Activated CD8-positive, alpha-beta memory T cell treated with anti-CD3 and anti-CD28 coated beads, Interleukin-2, amount 10 ng/mL, durations not matched to agents 7 days and 5 days (primary cell): Measurements from ENCODE around the gene RCL1. TPM values are rescaled to one million over a fixed set of nuclear protein-coding genes. Genes with fewer than 3 reads are reported as not detected.

Experiments
- ATAC-seq: fragments of 150-1000 bp; cut with Tn5 transposase; one replicate; pipeline ENCODE4 v1.10.0; 2021; ENCODE audit warnings: moderate library complexity
- CTCF ChIA-PET: fragments of 350-600 bp; sonication (Branson Sonifier 250); formaldehyde crosslinking; loops from one replicate; lab custom pipeline; 2021; ENCODE audit warnings: antibody characterized with exemption; lab: Charles Lee
- DNase-seq: peaks from one replicate; pipeline ENCODE4 v3.0.0-alpha.2; 2020
- H3K27ac Mint-ChIP-seq: one replicate; pipeline ENCODE4 v1.8.0; 2021; ENCODE audit warnings: mild to moderate bottlenecking, mixed read lengths
- H3K27me3 Mint-ChIP-seq: one replicate; pipeline ENCODE4 v1.8.0; 2021; ENCODE audit warnings: mixed read lengths
- H3K36me3 Mint-ChIP-seq: one replicate; pipeline ENCODE4 v1.8.0; 2021; ENCODE audit warnings: mild to moderate bottlenecking, mixed read lengths
- H3K4me1 Mint-ChIP-seq: one replicate; pipeline ENCODE4 v1.8.0; 2021; ENCODE audit warnings: mixed read lengths
- H3K4me3 Mint-ChIP-seq: one replicate; pipeline ENCODE4 v1.8.0; 2021; ENCODE audit warnings: mild to moderate bottlenecking, moderate library complexity, mixed read lengths
- H3K9me3 Mint-ChIP-seq: one replicate; pipeline ENCODE4 v1.8.0; 2022; ENCODE audit warnings: low read depth, mixed read lengths
- total RNA-seq, 2 experiments: library from RNA; stranded (reverse); gene quantifications; one replicate each; pipeline ENCODE4 v1.2.3, GENCODE V29; 2021

The RCL1 gene
- total RNA-seq, 2 experiments from 2014 or later, result 14.3 to 20.2 TPM

GRCh38 chr9:4803670-4804530, 11.2 kb downstream of the RCL1 start:
- no peak overlapping the region for H3K27ac Mint-ChIP-seq
- peaks cover 20% of the 10 kb centered on the region for H3K9me3 Mint-ChIP-seq
- H3K4me1 Mint-ChIP-seq, result peaks cover 10% of the 10 kb centered on the region
- DNase-seq, result no peak
- CTCF ChIA-PET, result no interaction called here
- no peak overlapping the region for H3K4me3 Mint-ChIP-seq
- no peaks in the 10 kb centered on the region for H3K27me3 Mint-ChIP-seq
- peaks cover 43% of the 10 kb centered on the region for H3K36me3 Mint-ChIP-seq
- no peak for ATAC-seq

GRCh38 chr9:4804531-4805016, 11.8 kb downstream of the RCL1 start:
- DNase-seq, result no peak
- CTCF ChIA-PET, result interaction anchor here (0.7 kb wide), 1 partner anchor 45 kb away, joined by 3 read pairs; no protein-coding TSS in a partner anchor
- Mint-ChIP-seq H3K4me1 (peaks cover 8% of the 10 kb centered on the region), H3K36me3 (peaks cover 45% of the 10 kb centered on the region), H3K4me3 (no peak overlapping the region), H3K9me3 (peaks cover 20% of the 10 kb centered on the region), H3K27me3 (no peaks in the 10 kb centered on the region), H3K27ac (no peak overlapping the region)
- no peak for ATAC-seq

GRCh38 chr9:4805191-4805918, 12.6 kb downstream of the RCL1 start:
- ATAC-seq, result no peak
- CTCF ChIA-PET, result interaction anchor here (0.7 kb wide), 1 partner anchor 45 kb away, joined by 3 read pairs; no protein-coding TSS in a partner anchor
- no peak overlapping the region for H3K27ac Mint-ChIP-seq

GRCh38 chr9:4810565-4810964, 17.8 kb downstream of the RCL1 start:
- ATAC-seq (no peak), DNase-seq (no peak)
- CTCF ChIA-PET, result no interaction called here
- Mint-ChIP-seq H3K27ac (no peak overlapping the region), H3K4me3 (no peak overlapping the region), H3K4me1 (peaks cover 23% of the 10 kb centered on the region), H3K9me3 (peaks cover 23% of the 10 kb centered on the region), H3K27me3 (no peaks in the 10 kb centered on the region), H3K36me3 (peaks cover 53% of the 10 kb centered on the region)

More at GRCh38 chr9:4805191-4805918, 12.6 kb downstream of the RCL1 start:
- Mint-ChIP-seq H3K27me3 (no peaks in the 10 kb centered on the region), H3K36me3 (peaks cover 47% of the 10 kb centered on the region), H3K4me1 (peaks cover 6% of the 10 kb centered on the region), H3K9me3 (peaks cover 22% of the 10 kb centered on the region), H3K4me3 (no peak overlapping the region)
- no peak for DNase-seq

GRCh38 chr9:4811824-4812223, 19.1 kb downstream of the RCL1 start:
- ATAC-seq (no peak), DNase-seq (no peak)
- no peak overlapping the region for H3K4me3 Mint-ChIP-seq
- H3K27me3 Mint-ChIP-seq, result no peaks in the 10 kb centered on the region
- H3K4me1 Mint-ChIP-seq, result peaks cover 29% of the 10 kb centered on the region
- CTCF ChIA-PET, result no interaction called here
- H3K9me3 Mint-ChIP-seq, result peaks cover 16% of the 10 kb centered on the region
- peaks cover 42% of the 10 kb centered on the region for H3K36me3 Mint-ChIP-seq
- no peak overlapping the region for H3K27ac Mint-ChIP-seq

GRCh38 chr9:4812858-4813257, 20.1 kb downstream of the RCL1 start:
- H3K36me3 Mint-ChIP-seq, result peaks cover 35% of the 10 kb centered on the region
- no peak overlapping the region for H3K27ac Mint-ChIP-seq
- H3K9me3 Mint-ChIP-seq, result peaks cover 10% of the 10 kb centered on the region
- no peak for ATAC-seq
- DNase-seq, result no peak
- no peaks in the 10 kb centered on the region for H3K27me3 Mint-ChIP-seq
- H3K4me1 Mint-ChIP-seq, result peaks cover 29% of the 10 kb centered on the region
- H3K4me3 Mint-ChIP-seq, result no peak overlapping the region
- CTCF ChIA-PET, result no interaction called here

- peaks cover 25% of the 10 kb centered on the region for H3K36me3 Mint-ChIP-seq
- no peaks in the 10 kb centered on the region for H3K27me3 Mint-ChIP-seq
- no peak overlapping the region for H3K4me3 Mint-ChIP-seq
- ATAC-seq (no peak), DNase-seq (no peak)
- CTCF ChIA-PET, result interaction anchor here (0.7 to 1.2 kb wide), 3 partner anchors 16 to 173 kb away, joined by 3 read pairs; no protein-coding TSS in a partner anchor
- H3K4me1 Mint-ChIP-seq, result peaks cover 23% of the 10 kb centered on the region
- peaks cover 8% of the 10 kb centered on the region for H3K9me3 Mint-ChIP-seq
- peak overlapping the region; percentile 75 for H3K27ac Mint-ChIP-seq
These were observed 22.2 kb downstream of the RCL1 start for GRCh38 chr9:4814913-4815312.

GRCh38 chr9:4815381-4815956, 22.7 kb downstream of the RCL1 start:
- Mint-ChIP-seq H3K9me3 (peaks cover 5% of the 10 kb centered on the region), H3K27ac (peak overlapping the region; percentile 75), H3K36me3 (peaks cover 21% of the 10 kb centered on the region), H3K4me3 (no peak overlapping the region), H3K4me1 (peaks cover 23% of the 10 kb centered on the region), H3K27me3 (no peaks in the 10 kb centered on the region)
- no peak for ATAC-seq
- CTCF ChIA-PET, result interaction anchor here (0.7 to 1.2 kb wide), 3 partner anchors 16 to 173 kb away, joined by 3 read pairs; no protein-coding TSS in a partner anchor
- no peak for DNase-seq

- ATAC-seq (no peak), DNase-seq (no peak)
- H3K9me3 Mint-ChIP-seq, result no peaks in the 10 kb centered on the region
- H3K36me3 Mint-ChIP-seq, result peaks cover 6% of the 10 kb centered on the region
- H3K27ac Mint-ChIP-seq, result no peak overlapping the region
- no peak overlapping the region for H3K4me3 Mint-ChIP-seq
- CTCF ChIA-PET, result no interaction called here
- H3K4me1 Mint-ChIP-seq, result peaks cover 20% of the 10 kb centered on the region
- H3K27me3 Mint-ChIP-seq, result no peaks in the 10 kb centered on the region
These were observed 27.4 kb downstream of the RCL1 start for GRCh38 chr9:4820168-4820567.

GRCh38 chr9:4821133-4821532, 28.4 kb downstream of the RCL1 start:
- H3K9me3 Mint-ChIP-seq, result no peaks in the 10 kb centered on the region
- H3K4me1 Mint-ChIP-seq, result peaks cover 11% of the 10 kb centered on the region
- H3K27ac Mint-ChIP-seq, result no peak overlapping the region
- CTCF ChIA-PET, result no interaction called here
- no peaks in the 10 kb centered on the region for H3K27me3 Mint-ChIP-seq
- H3K36me3 Mint-ChIP-seq, result peaks cover 6% of the 10 kb centered on the region
- no peak for DNase-seq
- ATAC-seq, result no peak
- H3K4me3 Mint-ChIP-seq, result no peak overlapping the region

- Mint-ChIP-seq H3K27me3 (no peaks in the 10 kb centered on the region), H3K27ac (no peak overlapping the region)
- CTCF ChIA-PET, result interaction anchor here (1.3 kb wide), 1 partner anchor 59 kb away, joined by 3 read pairs; no protein-coding TSS in a partner anchor
These were observed 29.3 kb downstream of the RCL1 start for GRCh38 chr9:4822057-4822456.

GRCh38 chr9:4826417-4827166, 33.8 kb downstream of the RCL1 start:
- Mint-ChIP-seq H3K27me3 (no peaks in the 10 kb centered on the region), H3K36me3 (peaks cover 20% of the 10 kb centered on the region), H3K27ac (no peak overlapping the region), H3K9me3 (no peaks in the 10 kb centered on the region), H3K4me1 (peaks cover 8% of the 10 kb centered on the region), H3K4me3 (no peak overlapping the region)
- CTCF ChIA-PET, result interaction anchor here (0.7 kb wide), 1 partner anchor 9 kb away, joined by 3 read pairs; no protein-coding TSS in a partner anchor
- ATAC-seq (no peak), DNase-seq (no peak)

More at GRCh38 chr9:4822057-4822456, 29.3 kb downstream of the RCL1 start:
- ATAC-seq (no peak), DNase-seq (no peak)
- H3K9me3 Mint-ChIP-seq, result no peaks in the 10 kb centered on the region
- peaks cover 11% of the 10 kb centered on the region for H3K36me3 Mint-ChIP-seq
- H3K4me3 Mint-ChIP-seq, result no peak overlapping the region
- H3K4me1 Mint-ChIP-seq, result peaks cover 10% of the 10 kb centered on the region
